GM12891 (cell line): ENCODE measurements around the gene ARSD.
A peak's percentile ranks its signal among the peaks of the same experiment; 100 is the strongest.
"Not testable (repeated sequence)": the region's sequence is repeated elsewhere in the genome, so short reads cannot be mapped to it uniquely, and the experiment has no call there.

ENCODE experiments used
- DNase-seq: peaks from one replicate; pipeline ENCODE4 v3.0.0; 2011; ENCODE audit warnings: low spot score; ENCODE audit not compliant: insufficient read length
- FAIRE-seq: peaks from 2 replicates; lab custom pipeline; 2011; peaks lifted over from hg19 to GRCh38; lab: Jason Lieb, UNC
- PAX5 ChIP-seq: IDR thresholded peaks from 2 replicates; pipeline ENCODE4 v1.6.1; 2011; ENCODE audit warnings: low read length, moderate library complexity, mild to moderate bottlenecking; ENCODE audit not compliant: insufficient read depth, severe bottlenecking
- POLR2A ChIP-seq: IDR thresholded peaks from 2 replicates; pipeline ENCODE4 v1.6.1; 2011; ENCODE audit warnings: low read depth, low read length, control low read depth
- POLR2AphosphoS5 ChIP-seq: IDR thresholded peaks from 2 replicates; pipeline ENCODE4 v1.6.1; 2011; ENCODE audit warnings: low read depth, low read length, control low read depth
- POU2F2 ChIP-seq: IDR thresholded peaks from 2 replicates; pipeline ENCODE4 v1.6.1; 2011; ENCODE audit warnings: low read depth, mild to moderate bottlenecking, control low read depth, low read length, moderate library complexity
- SPI1 ChIP-seq: IDR thresholded peaks from 2 replicates; pipeline ENCODE4 v1.6.1; 2011; ENCODE audit warnings: low read depth, low read length, control low read depth
- TAF1 ChIP-seq: IDR thresholded peaks from 2 replicates; pipeline ENCODE4 v1.6.1; 2011; ENCODE audit warnings: low read depth, low read length, control low read depth

Gene ARSD

GRCh38 chrX:2931612-2932011, 2.5 kb upstream of the ARSD start:
- DNase-seq (no peak), FAIRE-seq (no peak)
- TF ChIP-seq POU2F2 (no peak), SPI1 (no peak), POLR2A (no peak), PAX5 (no peak), POLR2AphosphoS5 (no peak), TAF1 (no peak)

GRCh38 chrX:2931155-2931554, 2.0 kb upstream of the ARSD start:
- TF ChIP-seq PAX5: no peak
- no peak for TF ChIP-seq SPI1
- no peak for TF ChIP-seq TAF1
- TF ChIP-seq POLR2A: no peak
- no peak for TF ChIP-seq POLR2AphosphoS5
- no peak for TF ChIP-seq POU2F2
- DNase-seq: no peak
- FAIRE-seq: no peak

GRCh38 chrX:2928191-2928582, 952 bp downstream of the ARSD start:
- TF ChIP-seq PAX5: no peak
- no peak for TF ChIP-seq POLR2AphosphoS5
- no peak for TF ChIP-seq POLR2A
- TF ChIP-seq POU2F2: no peak
- TF ChIP-seq SPI1: no peak
- TF ChIP-seq TAF1: no peak
- no peak for FAIRE-seq
- peak; percentile 8 for DNase-seq

GRCh38 chrX:2926664-2927275, 2.4 kb downstream of the ARSD start:
- DNase-seq: no peak
- TF ChIP-seq POLR2A (no peak), POLR2AphosphoS5 (no peak), POU2F2 (no peak), TAF1 (no peak), PAX5 (no peak), SPI1 (no peak)
- no peak for FAIRE-seq

GRCh38 chrX:2926255-2926654, 2.9 kb downstream of the ARSD start:
- not testable (repeated sequence) for FAIRE-seq, DNase-seq

- FAIRE-seq (no peak), DNase-seq (no peak)
- TF ChIP-seq TAF1: no peak
- no peak for TF ChIP-seq PAX5
- TF ChIP-seq SPI1: no peak
- TF ChIP-seq POU2F2: no peak
- TF ChIP-seq POLR2A: no peak
- no peak for TF ChIP-seq POLR2AphosphoS5
Observed at GRCh38 chrX:2924151-2924550, 5.0 kb downstream of the ARSD start.

- FAIRE-seq (no peak), DNase-seq (no peak)
- TF ChIP-seq SPI1: no peak
- no peak for TF ChIP-seq POLR2A
- TF ChIP-seq POLR2AphosphoS5: no peak
- TF ChIP-seq TAF1: no peak
- TF ChIP-seq POU2F2: no peak
- no peak for TF ChIP-seq PAX5
Observed at GRCh38 chrX:2921750-2922149, 7.4 kb downstream of the ARSD start.

GRCh38 chrX:2921193-2921592, 7.9 kb downstream of the ARSD start:
- TF ChIP-seq POLR2AphosphoS5: no peak
- no peak for TF ChIP-seq POU2F2
- no peak for TF ChIP-seq PAX5
- TF ChIP-seq TAF1: no peak
- TF ChIP-seq POLR2A: no peak
- TF ChIP-seq SPI1: no peak
- DNase-seq (no peak), FAIRE-seq (no peak)

GRCh38 chrX:2917767-2918166, 11.4 kb downstream of the ARSD start:
- FAIRE-seq (no peak), DNase-seq (no peak)
- TF ChIP-seq POLR2AphosphoS5 (no peak), TAF1 (no peak), PAX5 (no peak), POU2F2 (no peak), POLR2A (no peak), SPI1 (no peak)

- no peak for FAIRE-seq
- TF ChIP-seq POLR2AphosphoS5: no peak
- no peak for TF ChIP-seq POU2F2
- TF ChIP-seq SPI1: no peak
- DNase-seq: no peak
Observed at GRCh38 chrX:2913118-2913517, 16.0 kb downstream of the ARSD start.
